Measurements from ENCODE around the gene ACTG1. TPM values are rescaled to one million over a fixed set of nuclear protein-coding genes. Genes with fewer than 3 reads are reported as not detected.

Gene ACTG1
- total and polyA plus RNA-seq, 2 donors (not counting 1 experiment from before 2014, with no cell fraction given) = 803 to 1,677 TPM

- no peak for TF ChIP-seq EZH2 (IDR thresholded peaks at IDR 0.05; ENCODE audit: borderline replicate concordance, insufficient read depth, low read depth, low read length, poor library complexity, severe bottlenecking)
- no peak for TF ChIP-seq CTCF (IDR thresholded peaks at IDR 0.05)
Observed at GRCh38 chr17:81468111-81468769, 44.4 kb downstream of the ACTG1 start.

GRCh38 chr17:81466564-81467472, 45.8 kb downstream of the ACTG1 start:
- ATAC-seq (ENCODE audit: low read depth) = no peak
- ChIA-PET POLR2A (no interaction called here), CTCF (no interaction called here)
- no peak for TF ChIP-seq CTCF (IDR thresholded peaks at IDR 0.05)
- no peak for TF ChIP-seq EZH2 (IDR thresholded peaks at IDR 0.05; ENCODE audit: borderline replicate concordance, insufficient read depth, low read depth, low read length, poor library complexity, severe bottlenecking)
- H3K9ac ChIP-seq (ENCODE audit: low read length) = no peak overlapping the region
- 92% methylated on average over 33 of the region's 33 CpGs for WGBS (ENCODE audit: insufficient coverage)
- H3K79me2 ChIP-seq (ENCODE audit: control insufficient read depth, insufficient read depth, low read length) = no peaks in the 10 kb centered on the region
- H3K9me3 ChIP-seq (ENCODE audit: control extremely low read depth in 1 of 3, control insufficient read depth in 2 of 3, insufficient read depth in 1 of 3, low read length in 2 of 3) = peaks cover 0 to 1% (median 0%) of the 10 kb centered on the region in 3 donors
- H3K27me3 Mint-ChIP-seq = no peaks in the 10 kb centered on the region
- no peak overlapping the region for H3K27ac ChIP-seq (ENCODE audit: low read length in 2 of 2)
- no peak overlapping the region for H3K27ac Mint-ChIP-seq
- H3K4me2 ChIP-seq (replicated peaks; ENCODE audit: low read depth, low read length, poor library complexity, severe bottlenecking) = no peak overlapping the region
- intact Hi-C loops (cut with micrococcal nuclease) = no loop called here
- no peaks in the 10 kb centered on the region for H3K4me1 ChIP-seq (ENCODE audit: control insufficient read depth in 2 of 2, insufficient read depth in 2 of 2, low read length in 2 of 2)
- no peak for DNase-seq
- H3K4me3 ChIP-seq (ENCODE audit: control extremely low read depth in 1 of 5, extremely low read depth in 1 of 5, insufficient read depth in 1 of 5, low read depth in 2 of 5, low read length in 4 of 5) = no peak overlapping the region
- no peaks in the 10 kb centered on the region for H3K36me3 ChIP-seq (replicated peaks in 1 of 2; ENCODE audit: control extremely low read depth in 1 of 2, control insufficient read depth in 1 of 2, extremely low read depth in 1 of 2, insufficient read depth in 2 of 2, low read length in 1 of 2)
- no peaks in the 10 kb centered on the region for H3K27me3 ChIP-seq (replicated peaks in 1 of 4; ENCODE audit: control extremely low read depth in 1 of 4, control insufficient read depth in 3 of 4, insufficient read depth in 4 of 4, low read length in 3 of 4)
- no peak overlapping the region for H3K4me3 Mint-ChIP-seq
- no peaks in the 10 kb centered on the region for H4K20me1 ChIP-seq (ENCODE audit: control insufficient read depth, insufficient read depth, low read length, poor library complexity, severe bottlenecking)
- H2AFZ ChIP-seq (ENCODE audit: insufficient read depth, low read depth, low read length, poor library complexity, severe bottlenecking) = no peak overlapping the region
- H3K9me3 Mint-ChIP-seq (ENCODE audit: insufficient read depth) = no peaks in the 10 kb centered on the region
- no peaks in the 10 kb centered on the region for H3K4me1 Mint-ChIP-seq

More at GRCh38 chr17:81468111-81468769, 44.4 kb downstream of the ACTG1 start:
- no peaks in the 10 kb centered on the region for H3K79me2 ChIP-seq (ENCODE audit: control insufficient read depth, insufficient read depth, low read length)
- H3K4me2 ChIP-seq (replicated peaks; ENCODE audit: low read depth, low read length, poor library complexity, severe bottlenecking) = no peak overlapping the region
- ChIA-PET CTCF (no interaction called here), POLR2A (no interaction called here)
- H3K27me3 Mint-ChIP-seq = no peaks in the 10 kb centered on the region
- H3K9me3 ChIP-seq (ENCODE audit: control extremely low read depth in 1 of 3, control insufficient read depth in 2 of 3, insufficient read depth in 1 of 3, low read length in 2 of 3) = peaks cover 0 to 6% (median 0%) of the 10 kb centered on the region in 3 donors
- no peaks in the 10 kb centered on the region for H3K4me1 ChIP-seq (ENCODE audit: control insufficient read depth in 2 of 2, insufficient read depth in 2 of 2, low read length in 2 of 2)
- H4K20me1 ChIP-seq (ENCODE audit: control insufficient read depth, insufficient read depth, low read length, poor library complexity, severe bottlenecking) = no peaks in the 10 kb centered on the region
- H2AFZ ChIP-seq (ENCODE audit: insufficient read depth, low read depth, low read length, poor library complexity, severe bottlenecking) = no peak overlapping the region
- no peaks in the 10 kb centered on the region for H3K9me3 Mint-ChIP-seq (ENCODE audit: insufficient read depth)
- 85% methylated on average over 15 of the region's 18 CpGs for WGBS (ENCODE audit: insufficient coverage)
- H3K36me3 ChIP-seq (replicated peaks in 1 of 2; ENCODE audit: control extremely low read depth in 1 of 2, control insufficient read depth in 1 of 2, extremely low read depth in 1 of 2, insufficient read depth in 2 of 2, low read length in 1 of 2) = no peaks in the 10 kb centered on the region
- intact Hi-C loops (cut with micrococcal nuclease) = no loop called here
- H3K4me3 ChIP-seq (ENCODE audit: control extremely low read depth in 1 of 5, extremely low read depth in 1 of 5, insufficient read depth in 1 of 5, low read depth in 2 of 5, low read length in 4 of 5) = no peak overlapping the region
- no peak overlapping the region for H3K9ac ChIP-seq (ENCODE audit: low read length)
- ATAC-seq (ENCODE audit: low read depth) (no peak), DNase-seq (no peak)
- H3K4me1 Mint-ChIP-seq = no peaks in the 10 kb centered on the region
- no peak overlapping the region for H3K27ac ChIP-seq (ENCODE audit: low read length in 2 of 2)
- no peak overlapping the region for H3K27ac Mint-ChIP-seq
- no peak overlapping the region for H3K4me3 Mint-ChIP-seq
- H3K27me3 ChIP-seq (replicated peaks in 1 of 4; ENCODE audit: control extremely low read depth in 1 of 4, control insufficient read depth in 3 of 4, insufficient read depth in 4 of 4, low read length in 3 of 4) = no peaks in the 10 kb centered on the region

Data from B cell (primary cell).